K562 (cell line): ENCODE data around the gene ENTPD8. TPM values are rescaled to one million over a fixed set of nuclear protein-coding genes. Genes with fewer than 3 reads are reported as not detected.

ENCODE experiments used
- ATAC-seq: fragments of 200-7000 bp; cut with Tn5 transposase; 3 replicates; pipeline ENCODE4 v1.9.1; 2020; ENCODE audit warnings: moderate library complexity
- BruUV-seq: library from RNA; stranded (reverse); fragments of 400-500 nt; replicated peaks from 2 replicates; lab custom pipeline; 2021; lab: Mats Ljungman, UMichigan
- CTCF ChIA-PET: fragments of 300-600 bp; formaldehyde crosslinking; extraction: SDS; loops from one replicate; lab custom pipeline; 2021; ENCODE audit warnings: low intra/inter-chr PET ratio; lab: Yijun Ruan, JAX
- POLR2A ChIA-PET: fragments of 300-600, 350-650 bp; sonication (Branson Sonifier 250); formaldehyde crosslinking; extraction: SDS; loops from one replicate; lab custom pipeline; 2021; ENCODE audit warnings: antibody characterized with exemption, inconsistent platforms; lab: Yijun Ruan, JAX
- DNase-seq, 4 experiments: peaks; one replicate each; pipeline versions ENCODE4 v3.0.0 to v3.0.0-alpha.2; 2011 to 2018; ENCODE audit warnings: low spot score in 3 of 4, mixed read lengths in 3 of 4; ENCODE audit errors: extremely low read depth in 1 of 4
- FAIRE-seq: peaks from 2 replicates; lab custom pipeline; 2011; peaks lifted over from hg19 to GRCh38; lab: Jason Lieb, UNC
- H2AFZ ChIP-seq: 2 replicates; pipeline ENCODE4 v1.6.0; 2011; ENCODE audit warnings: low read depth, low read length, control low read depth, inconsistent platforms
- H3K27ac ChIP-seq: fragments of 200-600 bp; 3 replicates; pipeline ENCODE4 v1.8.0; 2011; ENCODE audit warnings: low read depth, mild to moderate bottlenecking, control low read depth, inconsistent platforms, low read length, moderate library complexity, mixed read lengths; ENCODE audit errors: extremely low read depth
- H3K27me3 ChIP-seq, 2 experiments: fragments of 300-600 bp in 1 of 2; 2 replicates in 1 of 2; 3 replicates in 1 of 2; pipeline versions ENCODE4 v1.6.0 to v1.8.0; 2011; ENCODE audit warnings: inconsistent platforms in 2 of 2, low read length in 2 of 2, mild to moderate bottlenecking in 1 of 2, mixed read lengths in 1 of 2, moderate library complexity in 1 of 2; ENCODE audit not compliant: control insufficient read depth in 2 of 2, insufficient read depth in 2 of 2
- H3K36me3 ChIP-seq: fragments of 300-600 bp; 3 replicates; pipeline ENCODE4 v1.8.0; 2011; ENCODE audit warnings: mild to moderate bottlenecking, low read length, inconsistent platforms; ENCODE audit not compliant: control insufficient read depth, insufficient read depth
- H3K4me1 ChIP-seq, 2 experiments: fragments of 200-600 bp in 1 of 2; replicated peaks in 1 of 2; 2 replicates in 1 of 2; 3 replicates in 1 of 2; pipeline versions ENCODE4 v1.5.1 to v1.8.0; 2011; ENCODE audit warnings: inconsistent platforms in 2 of 2, low read length in 2 of 2, mild to moderate bottlenecking in 1 of 2, mixed read lengths in 1 of 2, moderate library complexity in 1 of 2; ENCODE audit not compliant: control insufficient read depth in 2 of 2, insufficient read depth in 2 of 2
- H3K4me2 ChIP-seq: 2 replicates; pipeline ENCODE4 v1.6.1; 2011; ENCODE audit warnings: low read length, control low read depth, inconsistent platforms, mixed read lengths; ENCODE audit not compliant: insufficient read depth
- H3K4me3 ChIP-seq: fragments of 200-600 bp; sonication (generic), shearing (Covaris generic); 2 replicates; pipeline ENCODE4 v1.5.1; 2016; ENCODE audit warnings: control low read depth, inconsistent platforms
- H3K79me2 ChIP-seq: fragments of 200-600 bp; 3 replicates; pipeline ENCODE4 v1.8.0; 2011; ENCODE audit warnings: low read length, inconsistent platforms; ENCODE audit not compliant: control insufficient read depth, insufficient read depth
- H3K9ac ChIP-seq, 2 experiments: 2 replicates each; pipeline versions ENCODE4 v1.6.0 to v1.6.1; 2011; ENCODE audit warnings: low read depth in 2 of 2, low read length in 2 of 2, control low read depth in 1 of 2, inconsistent platforms in 1 of 2, mild to moderate bottlenecking in 1 of 2, mixed read lengths in 1 of 2; ENCODE audit not compliant: insufficient read depth in 1 of 2
- H3K9me1 ChIP-seq: one replicate; pipeline ENCODE4 v1.6.0; 2011; ENCODE audit warnings: inconsistent platforms, mild to moderate bottlenecking, low read length, moderate library complexity; ENCODE audit not compliant: control insufficient read depth, insufficient read depth
- H3K9me3 ChIP-seq: replicated peaks from 2 replicates; pipeline ENCODE4 v1.5.1; 2011; ENCODE audit warnings: low read depth, low read length, inconsistent platforms; ENCODE audit not compliant: control insufficient read depth, insufficient read depth
- H4K20me1 ChIP-seq: replicated peaks from 2 replicates; pipeline ENCODE4 v1.6.1; 2011; ENCODE audit warnings: low read length, inconsistent platforms, mixed read lengths; ENCODE audit not compliant: control insufficient read depth, insufficient read depth
- FIP1L1 ChIP-seq: fragments of 200-400 bp; formaldehyde crosslinking; IDR thresholded peaks from 2 replicates; pipeline ENCODE4 v1.6.1; 2018; ENCODE audit warnings: mild to moderate bottlenecking, low read depth, low read length; ENCODE audit not compliant: poor library complexity, severe bottlenecking
- PCBP1 ChIP-seq: fragments of 200-400 bp; formaldehyde crosslinking; IDR thresholded peaks from 2 replicates; pipeline ENCODE4 v1.6.1; 2018; ENCODE audit warnings: mild to moderate bottlenecking, low read depth, low read length; ENCODE audit not compliant: poor library complexity, severe bottlenecking
- WGBS: fragments of 100-300 bp; shearing (Covaris generic); methylation state at CpG from one replicate; pipeline ENCODE4 v1.1.6; 2016; ENCODE audit warnings: low coverage, mixed read lengths; ENCODE audit not compliant: insufficient coverage; ENCODE audit errors: missing lambda C conversion rate; 5-methylcytosine and 5-hydroxymethylcytosine counted together
- in situ Hi-C: fragments of 300-500 bp; cut with MboI; formaldehyde crosslinking; loops from 4 replicates; pipeline ENCODE4 v1.15.0; 2018; ENCODE audit warnings: inconsistent platforms, mixed read lengths
- intact Hi-C: fragments of 100-400 bp; cut with micrococcal nuclease; formaldehyde crosslinking; loops from 2 replicates; pipeline ENCODE4 v1.14.2; 2022
- polyA plus RNA-seq, 8 experiments: library from polyadenylated mRNA; depleted of rRNA in 4 of 8; stranded (reverse) in 5 of 8; unstranded in 3 of 8; fragments of >200 nt; fragmentation: Nextera tagmentation in 2 of 8; fragmentation: Illumina TruSeq in 1 of 8; extraction: Ambion mirVana in 2 of 8; extraction: Trizol in 1 of 8; gene quantifications; 2 replicates each; pipeline versions ENCODE4 v1.2.1 to v1.2.3, GENCODE V29; 2011 to 2014; ENCODE audit warnings: inconsistent platforms in 1 of 8, missing spikeins in 1 of 8
- total RNA-seq, 7 experiments: library from RNA; depleted of rRNA in 6 of 7; stranded (reverse); fragments of >200 nt in 6 of 7; fragmentation: Illumina TruSeq in 2 of 7; extraction: Trizol in 2 of 7; gene quantifications; 2 replicates each; pipeline versions ENCODE4 v1.2.1 to v1.2.3, GENCODE V29; 2011 to 2021; ENCODE audit warnings: low replicate concordance in 1 of 7

The ENTPD8 gene
- total and polyA plus RNA-seq, 9 of the 15 experiments (the other 6 are each of a cell fraction or from before 2014, with no cell fraction given): 0.06 to 0.27 (median 0.19) TPM; not detected in 5

- intact Hi-C loops: no loop called here
- WGBS: 90% methylated on average over 22 of the region's 28 CpGs
- FAIRE-seq (no peak), DNase-seq (no peak), ATAC-seq (no peak)
- Histone ChIP-seq H4K20me1 (no peaks in the 10 kb centered on the region), H3K4me3 (no peak overlapping the region), H3K36me3 (0 out of 3 replicates have a peak, but pooled peaks cover 2% of the 10 kb centered on the region), H3K4me2 (no peak overlapping the region), H3K27me3 (no peaks in the 10 kb centered on the region), H2AFZ (no peak overlapping the region), H3K79me2 (no peaks in the 10 kb centered on the region), H3K27ac (no peak overlapping the region), H3K4me1 (peaks cover 0 to 60% of the 10 kb centered on the region in 2 experiments; a peak in 2 of 5 replicates), H3K9me3 (no peaks in the 10 kb centered on the region), H3K9me1 (no peaks in the 10 kb centered on the region), H3K9ac (peak overlapping the region in 1 of 2 experiments; percentile 36; a peak in 1 of 4 replicates)
- CTCF ChIA-PET: no interaction called here
- POLR2A ChIA-PET: interaction anchor here (0.9 kb wide), 1 partner anchor 11 kb away, joined by 3 read pairs; no protein-coding TSS in a partner anchor
- TSS peak; percentile 63 for BruUV-seq
- TF ChIP-seq PCBP1 (peak; percentile 34), FIP1L1 (no peak)
- in situ Hi-C loops: no loop called here
Measured at GRCh38 chr9:137393176-137394150, 47.7 kb downstream of the ENTPD8 start.
